AG10803 (cell line): ENCODE data around the gene SH3TC1.

Experiments
- DNase-seq: peaks from one replicate; pipeline ENCODE4 v3.0.0; 2010; ENCODE audit warnings: low read depth
- H3K4me3 ChIP-seq: 2 replicates; pipeline ENCODE4 v1.5.1; 2011; ENCODE audit warnings: mild to moderate bottlenecking, low read length, control low read depth
- CTCF ChIP-seq: conservative IDR thresholded peaks from 2 replicates; pipeline ENCODE4 v1.5.1; 2011; ENCODE audit warnings: mild to moderate bottlenecking, low read length, control low read depth, inconsistent platforms

SH3TC1 gene

GRCh38 chr4:8278421-8279287, 79.6 kb downstream of the SH3TC1 start:
- peak; percentile 88 for DNase-seq
- H3K4me3 ChIP-seq, result no peak overlapping the region
- TF ChIP-seq CTCF, result no peak

- no peak overlapping the region for H3K4me3 ChIP-seq
- no peak for DNase-seq
- TF ChIP-seq CTCF, result no peak
Observed at GRCh38 chr4:8279321-8280157, 80.4 kb downstream of the SH3TC1 start.

- DNase-seq, result no peak
- H3K4me3 ChIP-seq, result no peak overlapping the region
- TF ChIP-seq CTCF, result no peak
Observed at GRCh38 chr4:8280158-8280875, 81.2 kb downstream of the SH3TC1 start.

- DNase-seq, result no peak
- no peak for TF ChIP-seq CTCF
- H3K4me3 ChIP-seq, result no peak overlapping the region
Observed at GRCh38 chr4:8280876-8281440, 81.9 kb downstream of the SH3TC1 start.

GRCh38 chr4:8281519-8282133, 82.5 kb downstream of the SH3TC1 start:
- no peak for TF ChIP-seq CTCF
- H3K4me3 ChIP-seq, result no peak overlapping the region
- DNase-seq, result peak; percentile 95

- TF ChIP-seq CTCF, result no peak
- H3K4me3 ChIP-seq, result no peak overlapping the region
- DNase-seq, result no peak
Observed at GRCh38 chr4:8282134-8282641, 83.1 kb downstream of the SH3TC1 start.
